HuH-7.5 (cell line): ENCODE measurements around the gene SAMD10.
"Not testable (repeated sequence)": the region's sequence is repeated elsewhere in the genome, so short reads cannot be mapped to it uniquely, and the experiment has no call there.

Experiments used
- DNase-seq: peaks from one replicate; pipeline ENCODE4 v3.0.0; 2011; ENCODE audit warnings: low spot score

SAMD10 gene

DNA sequence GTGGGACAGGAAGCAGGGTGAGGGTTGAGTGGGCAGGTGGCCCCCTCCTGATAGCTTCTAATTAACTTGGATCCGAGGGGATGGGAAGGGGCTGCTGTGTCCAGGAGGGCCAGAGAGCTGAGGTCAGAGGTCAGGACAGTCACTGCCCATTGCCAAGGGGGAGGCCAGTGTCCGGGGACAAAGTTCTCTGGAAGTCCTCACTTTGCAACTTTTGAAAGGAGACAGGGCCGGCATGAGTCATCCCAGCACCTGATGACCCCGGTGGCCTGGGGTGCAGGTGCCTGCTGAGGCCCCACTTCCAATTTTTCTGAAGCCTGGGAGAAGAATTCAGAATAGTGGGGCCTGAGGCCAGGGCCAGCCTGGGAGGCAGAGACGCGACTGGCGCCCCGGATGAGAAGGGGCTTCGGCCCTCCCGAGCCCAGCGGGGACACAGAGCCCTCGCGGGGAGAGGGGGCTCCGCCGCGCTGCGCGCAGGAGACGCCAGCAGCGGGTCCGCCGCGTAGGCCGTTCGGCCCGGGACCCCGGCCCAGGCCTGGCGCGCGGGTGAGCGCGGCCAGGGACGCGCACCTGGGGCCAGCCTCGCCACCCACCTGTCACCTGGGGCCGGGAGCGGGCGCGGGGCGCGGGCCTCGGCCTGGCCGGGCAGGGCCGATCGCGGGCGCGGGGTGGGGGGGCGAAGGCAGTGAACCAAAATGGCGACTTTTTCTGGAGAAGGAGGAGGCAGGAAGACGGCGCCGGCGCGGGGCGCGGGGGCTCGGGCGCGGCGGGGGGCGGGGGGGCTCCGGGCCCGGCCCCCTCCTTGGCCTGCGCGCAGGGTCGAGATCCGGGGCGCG lies 10.3 kb downstream of the SAMD10 start:
- no peak for DNase-seq

DNA sequence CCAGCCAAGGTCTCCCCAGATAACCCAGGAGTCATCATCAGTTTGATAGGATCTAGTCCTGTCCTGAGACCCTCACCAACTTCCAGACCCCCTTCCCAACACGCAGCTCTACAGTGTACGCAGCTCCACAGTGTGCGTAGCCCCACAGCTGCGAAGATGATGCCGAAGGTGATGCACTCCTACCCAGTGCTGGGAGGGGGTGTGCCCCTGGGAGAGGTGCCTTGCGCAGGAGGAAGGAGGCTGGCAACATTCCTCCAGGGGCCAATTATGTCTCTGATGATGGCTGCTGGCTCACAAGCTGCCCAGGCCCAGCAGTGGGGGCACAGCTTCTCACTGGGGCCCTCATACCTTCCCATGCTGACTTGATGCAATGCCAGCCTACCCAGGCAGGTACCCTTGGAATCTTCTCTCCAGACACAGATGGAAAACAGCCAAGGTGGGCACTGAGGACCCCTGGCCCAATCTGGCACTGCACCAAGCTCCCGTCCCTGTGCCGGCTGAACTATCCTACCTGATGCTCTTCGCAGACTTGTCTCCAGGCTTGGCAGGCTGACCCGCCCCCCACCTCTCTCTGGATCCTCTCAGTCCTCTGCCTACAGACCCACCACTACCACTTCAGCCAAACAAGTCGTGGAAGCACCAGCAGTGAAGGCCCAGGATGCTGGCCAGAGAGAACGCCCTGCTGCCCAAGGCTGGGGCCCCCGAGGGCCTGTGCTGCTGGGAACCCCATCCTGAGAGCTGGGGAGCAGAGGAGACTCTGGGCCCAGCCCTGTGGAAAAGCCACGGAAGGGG lies 11.1 kb downstream of the SAMD10 start:
- DNase-seq: no peak

DNA sequence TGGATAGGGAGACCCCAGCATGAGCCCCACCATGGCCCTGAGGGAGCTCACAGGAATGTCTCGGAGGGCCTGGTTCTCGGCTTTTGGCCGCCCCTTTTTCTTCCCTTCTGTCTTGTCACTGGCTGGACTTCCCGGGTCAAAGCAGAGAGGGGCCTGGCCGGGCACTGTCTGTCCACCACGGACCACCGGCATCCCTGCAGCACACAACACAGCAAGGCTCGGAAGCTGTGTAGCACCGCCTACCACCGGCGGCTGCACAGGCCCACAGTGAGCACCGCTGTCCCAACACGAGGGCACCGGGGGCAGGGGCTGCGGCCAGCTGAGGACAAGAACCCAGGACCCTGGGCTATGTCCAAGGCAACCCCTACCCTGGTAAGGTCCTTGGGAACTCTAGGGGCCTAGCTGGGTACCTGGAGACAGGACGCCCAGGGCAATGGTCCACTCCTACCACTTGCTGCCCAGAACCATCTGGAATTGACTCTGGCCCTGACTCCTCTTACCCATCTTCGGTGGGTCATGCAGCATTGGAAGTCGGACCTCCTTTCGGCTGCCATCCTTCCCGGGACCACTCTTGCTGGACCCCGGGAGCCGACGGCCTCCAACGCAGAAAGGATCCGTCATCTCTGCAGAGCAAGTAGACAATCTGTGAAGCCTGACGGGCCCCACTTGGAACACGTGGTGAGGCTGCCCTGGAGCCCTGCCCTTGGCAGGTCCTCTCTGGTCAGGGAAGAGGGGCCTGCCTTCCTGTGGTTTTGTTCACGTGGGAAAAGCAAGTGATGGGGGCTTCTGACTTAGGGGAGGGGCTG lies 11.9 kb downstream of the SAMD10 start:
- no peak for DNase-seq

DNA sequence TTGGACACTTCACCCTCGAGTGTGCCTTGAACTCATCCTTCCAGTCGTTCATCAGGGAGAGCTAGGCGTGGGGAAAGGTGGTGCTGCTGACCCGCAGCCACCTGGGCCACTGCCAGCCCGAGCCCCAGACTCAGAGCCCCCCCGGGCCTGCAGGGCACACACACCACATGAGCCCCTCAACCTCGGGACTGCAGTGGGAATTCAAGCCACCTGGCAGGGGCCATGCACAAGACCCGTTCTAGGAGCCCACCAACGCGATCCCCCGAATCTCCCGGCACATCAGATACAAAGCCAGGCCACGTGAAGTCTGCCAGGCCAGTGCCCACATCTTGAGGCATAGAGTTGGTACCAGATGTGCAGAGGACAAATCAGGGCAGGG lies 12.5 kb downstream of the SAMD10 start:
- no peak for DNase-seq

DNA sequence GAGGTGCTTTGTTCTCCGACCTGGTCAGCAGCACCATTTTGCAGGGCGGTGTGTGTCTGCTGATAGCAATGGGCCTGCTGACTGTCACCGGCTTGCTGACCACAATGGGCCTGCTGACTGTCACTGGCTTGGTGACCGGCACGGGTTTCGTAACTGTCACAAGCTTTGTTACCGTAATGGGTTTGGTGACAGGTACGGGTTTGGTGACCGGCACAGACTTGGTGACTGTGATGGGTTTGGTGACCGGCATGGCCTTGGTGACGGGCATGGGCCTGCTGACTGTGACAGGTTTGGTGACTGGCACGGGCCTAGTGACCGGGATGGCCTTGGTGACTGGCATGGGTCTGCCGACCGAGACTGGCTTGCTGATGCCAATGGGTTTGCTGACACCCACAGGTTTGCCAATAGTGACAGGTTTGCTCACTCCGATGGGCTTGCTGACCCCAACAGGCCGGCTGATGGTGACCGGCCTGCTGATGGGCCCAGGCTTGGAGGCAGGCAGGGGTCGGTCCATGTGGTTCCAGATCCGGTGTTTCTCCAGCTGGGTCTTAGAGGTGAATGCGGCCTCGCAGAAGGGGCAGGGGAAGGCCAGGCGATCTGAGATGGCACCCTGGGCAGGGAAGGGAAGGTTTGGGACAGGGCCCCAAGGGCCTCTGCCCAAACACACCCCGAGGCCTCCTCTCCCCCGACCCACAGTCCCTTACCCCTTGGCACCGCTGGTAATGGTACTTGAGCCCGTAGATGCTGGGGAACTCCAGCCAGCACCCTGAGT lies 13.1 kb downstream of the SAMD10 start:
- DNase-seq: no peak

DNA sequence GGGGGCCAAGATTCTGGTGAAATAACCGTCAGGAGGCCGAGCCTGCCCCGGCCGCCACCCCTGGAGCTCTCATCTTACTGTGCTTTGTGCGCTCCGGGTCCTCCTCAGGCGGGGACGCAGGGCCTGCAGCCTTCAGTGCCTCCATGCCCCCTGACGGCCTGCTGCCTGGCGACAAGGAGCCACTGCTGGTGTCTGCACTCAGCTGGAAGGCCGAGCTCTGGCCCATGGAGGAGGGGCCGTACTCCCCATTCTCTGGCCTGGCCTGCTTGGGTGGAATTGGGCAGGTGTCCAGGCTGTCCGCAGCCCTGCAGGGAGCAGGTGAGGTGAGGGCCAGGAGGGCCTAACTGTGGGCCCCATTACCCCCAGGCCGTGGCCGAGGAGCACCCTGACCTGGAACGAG lies 15.0 kb downstream of the SAMD10 start:
- no peak for DNase-seq

DNA sequence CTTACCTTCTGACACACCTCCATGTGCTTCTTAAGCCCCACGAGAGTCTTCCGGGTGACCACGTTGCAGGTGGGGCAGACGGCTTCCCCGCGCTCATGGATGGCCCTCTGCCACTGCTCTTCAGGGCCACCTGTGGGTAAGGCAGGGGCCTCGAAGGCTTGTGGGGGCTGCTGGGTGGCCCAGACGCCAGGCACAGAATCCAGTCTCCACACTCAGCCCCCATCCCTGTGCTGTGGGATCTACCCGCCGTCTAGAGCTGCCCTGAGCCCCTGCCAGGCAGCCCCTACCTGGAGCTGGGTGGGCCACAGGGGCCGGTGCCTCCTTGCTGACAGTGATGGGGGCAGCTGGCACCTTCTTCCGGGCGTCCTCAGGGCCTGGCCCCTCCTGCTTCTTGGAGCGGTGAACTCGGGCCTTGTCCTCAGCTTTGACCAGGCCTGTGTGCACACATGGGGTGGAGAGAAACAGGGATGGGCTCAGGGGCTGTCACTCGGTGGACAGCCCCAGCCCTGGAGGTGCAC lies 15.6 kb downstream of the SAMD10 start:
- DNase-seq: no peak

DNA sequence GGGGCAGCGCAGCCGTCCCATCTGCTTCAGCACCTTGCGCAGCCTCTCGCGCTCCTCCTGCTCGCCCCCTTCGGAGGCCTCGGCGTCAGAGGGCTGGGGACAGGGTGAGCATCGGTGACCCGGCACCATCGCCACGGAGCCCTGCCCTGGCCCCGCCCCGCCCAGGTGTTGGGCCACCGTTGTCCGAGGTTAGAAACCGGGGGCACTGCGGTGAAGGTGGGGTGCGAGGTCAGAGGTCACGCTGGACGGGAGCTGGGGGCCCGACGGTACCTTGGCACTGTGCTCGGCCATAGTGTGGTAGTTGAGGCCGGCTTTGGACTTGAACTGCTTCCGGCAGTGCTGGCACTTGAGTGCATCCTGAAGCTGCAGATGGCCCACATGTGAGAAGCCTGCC lies 16.1 kb downstream of the SAMD10 start:
- DNase-seq: no peak

DNA sequence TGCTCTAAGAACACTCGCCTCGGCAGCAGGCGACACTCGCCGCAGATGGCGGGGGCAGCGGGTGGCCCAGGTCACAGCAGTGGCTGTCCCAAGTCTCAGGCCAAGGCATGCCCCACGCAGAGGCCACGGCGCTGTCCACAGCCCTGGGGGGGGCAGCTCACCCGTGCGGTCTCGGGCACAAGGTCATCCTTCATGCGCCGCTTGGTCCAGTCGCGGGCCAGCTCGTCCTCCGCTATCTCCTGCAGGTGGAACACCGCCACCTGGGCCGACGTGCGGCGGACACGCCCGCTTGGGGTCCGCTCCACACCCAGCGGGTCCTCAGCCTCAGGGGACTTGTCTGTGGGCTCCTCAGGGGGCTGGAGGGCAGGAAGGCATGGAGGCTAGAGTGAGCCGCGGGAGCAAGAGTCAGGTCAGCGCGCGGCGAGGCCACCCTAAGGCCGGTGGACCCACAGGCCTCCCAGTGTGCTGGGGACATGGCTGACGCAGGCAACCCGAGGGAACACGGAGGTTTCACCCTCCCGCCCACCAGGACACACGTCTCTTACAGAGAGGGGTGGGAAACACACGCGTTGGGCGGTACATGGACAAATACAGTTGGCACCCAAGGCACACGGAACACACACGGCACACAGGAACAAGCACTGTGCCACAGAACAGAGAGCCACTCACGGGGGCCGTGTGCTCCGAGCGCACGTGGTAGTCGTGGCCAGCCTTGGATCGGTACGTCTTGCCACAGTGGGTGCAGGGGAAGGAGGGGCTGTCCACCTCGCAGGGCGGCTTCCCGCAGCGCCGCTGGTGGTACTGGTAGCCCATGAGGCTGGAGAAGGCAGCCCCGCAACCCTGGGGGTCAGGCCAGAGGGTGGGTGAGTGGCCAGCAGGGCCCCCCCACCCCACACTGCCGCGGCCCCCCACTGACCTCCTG lies 16.8 kb downstream of the SAMD10 start:
- DNase-seq: no peak

DNA sequence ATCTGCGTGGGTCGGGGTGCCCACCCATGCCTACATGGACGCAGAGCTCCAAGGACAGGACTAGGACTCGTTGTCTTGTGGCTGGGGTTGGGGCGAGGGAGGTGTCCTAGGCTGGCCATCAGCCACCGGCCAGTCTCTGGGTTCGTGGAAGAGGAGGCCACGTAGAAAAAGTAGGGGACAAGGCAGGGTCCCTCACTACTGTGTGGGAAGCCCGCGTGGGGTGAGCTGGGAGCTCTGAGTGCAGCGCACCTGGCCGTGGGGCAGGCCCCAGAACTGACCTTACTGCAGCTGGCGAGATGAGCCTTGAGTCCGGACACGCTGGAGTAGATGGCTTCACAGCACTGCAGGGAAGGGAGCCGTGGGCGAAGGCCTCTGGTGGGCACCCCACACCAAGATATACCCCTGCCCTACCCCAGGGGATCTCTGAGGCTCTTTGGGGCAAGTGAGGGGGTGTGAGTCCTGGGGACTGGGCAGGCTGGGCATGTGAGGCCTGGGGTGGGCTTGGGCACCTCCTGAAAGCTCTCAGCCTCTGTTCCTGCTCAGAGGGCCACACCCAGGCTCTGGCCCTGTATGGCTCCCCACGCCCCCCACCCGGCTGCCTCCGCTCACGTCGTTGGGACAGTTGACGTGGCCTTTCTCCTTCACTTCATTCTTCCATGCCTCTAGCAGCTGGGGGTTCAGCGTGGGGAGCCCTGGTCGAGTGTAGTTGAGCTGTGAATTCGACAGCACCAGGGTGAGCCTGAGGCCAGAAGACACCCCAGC lies 17.6 kb downstream of the SAMD10 start:
- no peak for DNase-seq

DNA sequence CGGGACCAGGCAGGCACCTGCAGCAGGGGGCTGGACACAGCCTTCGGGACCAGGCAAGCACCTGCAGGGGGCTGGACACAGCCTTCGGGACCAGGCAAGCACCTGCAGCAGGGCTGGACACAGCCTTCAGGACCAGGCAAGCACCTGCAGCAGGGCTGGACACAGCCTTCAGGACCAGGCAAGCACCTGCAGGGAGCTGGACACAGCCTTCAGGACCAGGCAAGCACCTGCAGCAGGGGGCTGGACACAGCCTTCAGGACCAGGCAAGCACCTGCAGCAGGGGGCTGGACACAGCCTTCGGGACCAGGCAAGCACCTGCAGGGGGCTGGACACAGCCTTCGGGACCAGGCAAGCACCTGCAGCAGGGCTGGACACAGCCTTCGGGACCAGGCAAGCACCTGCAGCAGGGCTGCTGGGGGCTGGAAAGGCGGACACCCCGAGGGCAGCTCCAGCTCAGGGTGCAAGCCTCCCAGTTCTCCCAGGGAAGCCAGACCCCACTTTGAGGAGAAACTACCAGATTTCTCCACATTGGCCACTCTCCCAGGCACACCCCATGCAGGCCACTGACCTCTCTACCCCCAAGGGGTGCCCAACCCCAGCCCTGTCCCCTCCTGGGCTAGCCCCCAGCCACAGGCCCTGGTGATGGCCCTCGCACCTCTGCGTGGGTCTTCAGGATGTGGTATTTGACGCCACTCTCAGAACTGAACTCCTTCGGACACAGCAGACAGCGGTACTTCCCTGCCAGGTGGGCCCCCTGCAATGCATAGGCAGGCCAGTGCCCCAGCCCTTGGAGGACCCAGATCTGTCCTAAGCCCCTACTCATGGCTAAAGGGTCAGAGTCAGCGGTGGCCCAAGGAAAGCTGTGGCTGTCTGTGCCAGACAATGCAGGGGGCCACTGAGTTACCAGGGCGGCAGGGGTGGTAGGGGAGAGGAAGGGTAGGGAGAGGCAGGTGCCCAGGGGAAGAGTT lies 18.5 kb downstream of the SAMD10 start:
- DNase-seq: not testable (repeated sequence)

DNA sequence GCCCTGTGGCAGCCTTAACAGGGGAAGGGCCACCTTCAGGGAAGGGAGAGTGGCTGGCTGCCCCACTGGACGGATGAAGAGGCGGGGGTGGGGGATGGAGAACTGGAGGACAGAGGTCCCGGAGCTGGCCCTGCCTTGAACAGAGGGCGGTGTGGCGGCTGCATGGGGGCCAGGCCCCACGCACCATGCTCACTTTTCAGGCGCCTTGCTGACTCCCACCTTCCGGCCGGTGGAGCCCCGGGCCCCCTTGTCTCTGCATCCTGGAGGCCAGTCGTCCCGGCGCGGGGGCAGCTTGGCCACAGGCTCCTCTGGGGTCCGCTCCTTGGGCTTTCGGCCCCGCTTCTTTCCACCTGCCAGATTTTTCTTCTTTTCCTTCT lies 19.8 kb downstream of the SAMD10 start:
- no peak for DNase-seq

DNA sequence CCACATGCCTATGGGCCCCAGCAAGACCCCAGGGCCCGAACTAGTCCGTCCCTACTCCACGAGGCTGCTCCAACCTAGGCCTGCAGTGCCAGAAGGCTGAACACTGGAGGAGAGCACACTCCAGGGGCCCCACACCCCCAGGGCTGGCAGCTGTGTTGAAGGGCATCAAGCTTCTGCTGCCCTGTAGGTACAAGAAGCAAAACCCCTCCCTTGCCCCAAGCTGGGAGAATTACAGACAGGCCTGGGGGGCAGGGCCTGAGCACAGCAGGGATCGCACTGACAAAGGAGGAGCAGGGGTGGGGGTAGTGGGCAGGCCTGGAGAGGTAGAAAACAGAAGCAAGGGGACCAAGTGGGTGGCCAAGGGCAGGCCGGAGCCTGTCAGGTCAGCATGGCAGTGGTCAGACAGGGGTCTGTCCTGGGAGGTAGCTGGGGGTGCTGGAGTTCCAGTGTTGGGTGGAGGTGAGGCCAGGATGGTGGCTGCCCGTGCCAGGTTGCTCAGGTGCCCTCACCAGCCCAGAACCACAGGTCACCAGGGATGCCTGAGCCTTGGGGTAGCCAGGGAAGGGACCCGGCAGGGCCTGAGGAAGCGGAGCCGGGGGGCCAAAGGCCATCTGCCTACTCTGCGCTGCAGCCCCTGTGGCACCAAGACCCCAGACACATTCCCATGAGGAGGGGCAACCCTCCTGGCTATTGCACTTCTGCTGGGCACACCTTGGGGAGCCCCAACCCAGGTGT lies 20.3 kb downstream of the SAMD10 start:
- DNase-seq: no peak

DNA sequence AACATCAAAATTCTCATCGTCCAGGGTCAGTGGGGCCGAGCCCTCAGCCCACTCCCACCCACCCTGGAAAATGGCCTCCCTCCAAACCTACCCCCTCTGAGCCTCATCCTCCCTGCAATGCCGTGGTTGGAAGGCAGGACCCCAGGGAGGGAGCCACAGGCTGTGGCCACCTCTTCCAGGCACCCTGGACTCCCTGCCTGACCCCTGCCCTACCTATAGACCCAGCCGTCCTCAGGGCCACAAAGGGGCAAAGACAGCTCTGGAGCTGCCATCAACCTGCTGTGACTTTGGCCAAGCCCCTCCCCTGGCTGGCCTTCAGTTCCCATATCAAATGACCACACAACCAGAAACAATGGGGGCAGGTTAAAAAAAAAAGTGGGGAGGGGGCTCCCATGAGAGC lies 21.0 kb downstream of the SAMD10 start:
- no peak for DNase-seq

DNA sequence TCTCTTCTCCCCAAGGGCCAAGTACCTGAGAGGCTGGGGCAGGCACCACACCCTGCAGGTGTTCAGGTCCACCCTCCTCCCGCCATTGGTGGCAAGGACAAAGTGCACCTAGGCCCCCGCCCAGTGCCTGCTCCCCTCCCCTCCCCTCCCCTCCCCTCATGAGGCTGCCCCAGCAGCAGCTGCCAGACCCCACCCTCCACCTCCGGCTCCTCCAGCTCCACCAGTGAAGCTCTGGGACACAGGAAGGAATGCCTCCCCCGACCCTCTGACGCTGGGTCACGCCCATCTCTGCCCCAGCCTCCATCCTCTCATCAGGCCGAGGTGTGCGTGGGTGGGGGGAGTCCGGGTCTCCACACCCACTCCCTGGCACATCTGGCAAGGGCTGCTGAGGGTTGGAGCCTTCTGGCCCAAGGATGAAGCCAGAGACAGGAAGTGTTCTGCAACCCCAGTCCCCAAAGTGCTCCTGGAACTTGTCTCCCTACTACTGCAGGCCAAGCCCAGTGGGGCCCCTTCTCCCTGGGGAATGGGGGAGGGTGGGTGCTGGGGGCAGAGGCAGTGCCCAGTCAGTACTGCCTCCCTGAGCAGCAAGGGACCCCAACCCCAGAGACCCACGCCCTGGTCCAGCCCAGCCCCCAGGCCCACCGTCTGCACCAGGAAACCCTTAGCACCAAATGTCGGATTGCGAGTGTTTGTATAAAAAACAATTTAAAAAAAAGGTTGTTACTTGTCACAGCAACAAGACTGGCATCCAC lies 21.6 kb downstream of the SAMD10 start:
- no peak for DNase-seq

DNA sequence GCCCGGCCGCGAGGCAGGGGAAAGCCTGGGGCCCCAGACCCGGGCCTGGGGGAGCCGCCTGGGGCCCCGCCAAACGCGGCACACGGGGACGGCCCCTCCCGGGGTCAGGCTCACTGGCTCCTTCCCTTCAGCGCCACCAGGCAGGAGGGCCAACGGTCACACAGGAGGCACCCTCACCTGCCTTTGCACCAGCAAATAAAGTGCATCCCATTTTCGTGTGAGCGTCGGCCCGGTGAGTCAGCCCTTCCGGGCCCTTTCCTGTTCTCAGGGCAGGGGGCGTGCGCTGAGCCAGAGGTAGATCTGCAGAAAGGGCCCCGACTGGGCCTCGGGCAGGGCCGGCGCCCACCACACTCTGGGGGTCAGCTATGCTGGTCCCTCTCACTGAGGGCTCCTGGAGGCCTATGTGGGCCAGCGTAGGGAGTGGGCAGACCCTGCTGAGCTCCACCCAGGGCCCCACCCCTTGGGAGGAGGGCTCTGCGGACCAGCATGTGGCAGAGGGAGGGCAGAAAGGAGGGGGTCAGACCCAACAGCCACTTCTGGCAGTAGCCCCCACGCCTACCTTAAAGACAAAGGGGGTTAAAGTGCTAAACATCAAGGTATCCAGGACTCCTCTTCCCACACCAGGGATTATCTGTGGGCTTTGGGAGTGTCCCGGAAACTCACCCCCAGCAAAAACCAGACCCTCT lies 22.3 kb downstream of the SAMD10 start:
- peak; percentile 80 for DNase-seq

DNA sequence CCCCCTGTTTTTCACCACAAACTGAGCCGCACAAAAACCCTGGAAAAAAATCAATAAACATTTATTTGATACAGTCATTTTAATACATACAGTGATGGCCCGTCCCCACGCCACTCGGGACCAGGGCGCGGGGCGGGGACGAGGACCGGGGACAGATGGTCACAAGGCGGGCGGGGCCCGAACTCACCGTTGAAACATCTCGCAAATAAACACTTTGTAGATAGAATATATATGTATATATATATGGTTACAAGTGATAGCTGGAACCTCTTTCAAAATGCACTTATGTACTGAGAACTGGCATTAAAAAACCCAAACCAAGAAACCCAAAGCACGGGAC lies 22.8 kb downstream of the SAMD10 start:
- DNase-seq: no peak
